ENCODE data around the gene NYAP2. TPM values are rescaled to one million over a fixed set of nuclear protein-coding genes. Genes with fewer than 3 reads are reported as not detected.
A peak's percentile ranks its signal among the peaks of the same experiment; 100 is the strongest.

Gene NYAP2
- total RNA-seq, 2 donors from 2014 or later, result 0.05 TPM; not detected in 1

DNA sequence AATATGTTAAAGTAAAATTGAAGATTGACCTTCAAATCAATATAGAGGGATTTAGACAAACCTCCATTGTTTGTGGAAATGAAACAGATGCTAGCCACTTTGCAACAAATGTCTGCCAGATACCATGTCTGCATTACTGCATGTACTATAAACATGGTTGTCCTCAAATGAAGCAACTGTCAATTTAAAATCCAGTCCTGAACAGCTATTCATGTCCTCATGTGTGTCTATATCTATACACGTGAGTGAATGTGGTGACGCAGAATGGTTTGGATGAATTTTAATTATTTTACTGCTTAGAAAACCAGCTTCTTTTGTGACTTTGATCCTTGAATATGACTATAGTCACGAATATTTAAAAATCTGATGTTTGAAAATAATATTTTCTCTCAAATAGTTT lies 71.5 kb downstream of the NYAP2 start:
- Mint-ChIP-seq H3K4me1 (ENCODE audit: low read depth) (no peaks in the 10 kb centered on the region), H3K36me3 (ENCODE audit: insufficient read depth in 2 of 2) (no peaks in the 10 kb centered on the region), H3K9me3 (peaks cover 0 to 2% of the 10 kb centered on the region in 2 donors), H3K27ac (no peak overlapping the region), H3K4me3 (no peak overlapping the region), H3K27me3 (ENCODE audit: low read depth) (no peaks in the 10 kb centered on the region)
- ATAC-seq (replicated peaks in 1 of 2), result no peak
- no peak for DNase-seq

DNA sequence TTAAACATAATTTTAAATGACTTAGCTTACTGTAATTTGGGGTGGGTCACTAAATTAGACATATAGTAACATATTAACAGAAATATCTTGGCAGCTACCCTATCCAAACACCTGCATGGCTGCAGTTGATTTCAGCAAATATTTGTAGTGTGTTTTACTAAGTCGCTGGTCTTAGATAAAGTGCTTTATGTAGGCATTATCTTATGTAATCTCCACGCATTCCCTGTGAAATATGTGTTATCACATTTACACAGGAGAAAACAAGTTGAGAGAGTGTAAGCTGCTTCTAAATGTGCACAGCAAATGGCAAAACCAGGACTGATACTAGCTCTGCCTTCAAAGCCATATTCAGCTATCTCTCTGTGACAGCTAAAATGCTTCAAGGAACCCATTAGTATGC lies 72.0 kb downstream of the NYAP2 start:
- DNase-seq, result no peak
- H3K4me3 Mint-ChIP-seq, result no peak overlapping the region
- peaks cover 0 to 2% of the 10 kb centered on the region in 2 donors for H3K9me3 Mint-ChIP-seq
- H3K27me3 Mint-ChIP-seq (ENCODE audit: low read depth), result no peaks in the 10 kb centered on the region
- no peaks in the 10 kb centered on the region for H3K4me1 Mint-ChIP-seq (ENCODE audit: low read depth)
- no peaks in the 10 kb centered on the region for H3K36me3 Mint-ChIP-seq (ENCODE audit: insufficient read depth in 2 of 2)
- H3K27ac Mint-ChIP-seq, result no peak overlapping the region
- no peak for ATAC-seq (replicated peaks in 1 of 2)

DNA sequence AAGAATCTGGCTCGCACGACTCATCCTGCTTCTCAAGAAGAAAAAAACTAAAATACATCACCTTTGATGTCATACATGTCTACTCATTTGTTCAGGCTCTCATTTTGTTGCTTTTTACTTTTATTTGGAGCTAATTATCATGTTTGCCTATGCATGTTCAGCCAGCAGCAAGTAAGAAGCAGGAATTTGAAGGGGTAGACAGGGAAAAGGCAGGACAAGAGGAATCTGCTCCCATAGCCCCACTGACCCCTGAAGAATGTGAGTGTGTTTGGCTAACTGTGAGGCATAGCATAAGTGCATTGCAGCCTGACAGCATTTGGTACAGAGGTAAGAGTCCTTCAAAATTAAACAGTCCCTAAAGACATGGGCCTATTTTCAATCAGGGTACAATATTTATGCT lies 72.7 kb downstream of the NYAP2 start:
- no peak for DNase-seq
- Mint-ChIP-seq H3K4me1 (ENCODE audit: low read depth) (no peaks in the 10 kb centered on the region), H3K27ac (no peak overlapping the region), H3K4me3 (no peak overlapping the region), H3K9me3 (peaks cover 0 to 2% of the 10 kb centered on the region in 2 donors), H3K27me3 (ENCODE audit: low read depth) (no peaks in the 10 kb centered on the region), H3K36me3 (ENCODE audit: insufficient read depth in 2 of 2) (no peaks in the 10 kb centered on the region)
- no peak for ATAC-seq (replicated peaks in 1 of 2)

- Mint-ChIP-seq H3K4me3 (no peak overlapping the region), H3K27me3 (ENCODE audit: low read depth) (peaks cover 12% of the 10 kb centered on the region), H3K4me1 (ENCODE audit: low read depth) (no peaks in the 10 kb centered on the region), H3K9me3 (no peaks in the 10 kb centered on the region), H3K36me3 (ENCODE audit: insufficient read depth in 2 of 2) (no peaks in the 10 kb centered on the region), H3K27ac (no peak overlapping the region)
- DNase-seq, result no peak
- no peak for ATAC-seq (replicated peaks in 1 of 2)
Observed at GRCh38 chr2:225479386-225479785, 79.9 kb downstream of the NYAP2 start.

- H3K27me3 Mint-ChIP-seq (ENCODE audit: low read depth), result peaks cover 6% of the 10 kb centered on the region
- no peak for DNase-seq
- H3K27ac Mint-ChIP-seq, result no peak overlapping the region
- no peak overlapping the region for H3K4me3 Mint-ChIP-seq
- peak in 1 of 2 donors; percentile 62 for ATAC-seq (replicated peaks in 1 of 2)
- peaks cover 0 to 2% of the 10 kb centered on the region in 2 donors for H3K36me3 Mint-ChIP-seq (ENCODE audit: insufficient read depth in 2 of 2)
- H3K4me1 Mint-ChIP-seq (ENCODE audit: low read depth), result no peaks in the 10 kb centered on the region
- no peaks in the 10 kb centered on the region for H3K9me3 Mint-ChIP-seq
Observed at GRCh38 chr2:225484751-225485150, 85.2 kb downstream of the NYAP2 start.

DNA sequence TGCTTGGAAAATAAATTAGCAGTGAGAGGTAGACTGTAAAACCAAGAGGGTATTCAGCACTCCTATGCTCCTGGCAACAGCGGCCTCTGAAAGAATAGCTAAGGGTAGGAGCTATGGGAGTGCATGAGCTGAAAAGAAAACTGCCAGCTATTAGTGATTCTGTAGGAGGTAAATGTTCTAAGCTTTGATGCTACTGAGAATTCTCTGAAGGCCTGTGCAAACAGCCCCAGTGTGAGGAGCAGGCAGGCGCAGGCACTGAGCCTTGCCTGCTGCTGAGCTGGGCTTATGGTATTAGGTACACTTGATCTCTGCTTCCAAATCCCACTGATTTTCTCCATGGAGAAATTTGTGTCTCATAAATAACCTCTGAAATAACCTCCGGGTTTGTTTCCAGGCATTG lies 86.7 kb downstream of the NYAP2 start:
- DNase-seq (no peak), ATAC-seq (replicated peaks in 1 of 2) (no peak)
- H3K9me3 Mint-ChIP-seq, result no peaks in the 10 kb centered on the region
- peaks cover 0 to 2% of the 10 kb centered on the region in 2 donors for H3K36me3 Mint-ChIP-seq (ENCODE audit: insufficient read depth in 2 of 2)
- no peaks in the 10 kb centered on the region for H3K4me1 Mint-ChIP-seq (ENCODE audit: low read depth)
- H3K4me3 Mint-ChIP-seq, result no peak overlapping the region
- H3K27me3 Mint-ChIP-seq (ENCODE audit: low read depth), result no peaks in the 10 kb centered on the region
- no peak overlapping the region for H3K27ac Mint-ChIP-seq

DNA sequence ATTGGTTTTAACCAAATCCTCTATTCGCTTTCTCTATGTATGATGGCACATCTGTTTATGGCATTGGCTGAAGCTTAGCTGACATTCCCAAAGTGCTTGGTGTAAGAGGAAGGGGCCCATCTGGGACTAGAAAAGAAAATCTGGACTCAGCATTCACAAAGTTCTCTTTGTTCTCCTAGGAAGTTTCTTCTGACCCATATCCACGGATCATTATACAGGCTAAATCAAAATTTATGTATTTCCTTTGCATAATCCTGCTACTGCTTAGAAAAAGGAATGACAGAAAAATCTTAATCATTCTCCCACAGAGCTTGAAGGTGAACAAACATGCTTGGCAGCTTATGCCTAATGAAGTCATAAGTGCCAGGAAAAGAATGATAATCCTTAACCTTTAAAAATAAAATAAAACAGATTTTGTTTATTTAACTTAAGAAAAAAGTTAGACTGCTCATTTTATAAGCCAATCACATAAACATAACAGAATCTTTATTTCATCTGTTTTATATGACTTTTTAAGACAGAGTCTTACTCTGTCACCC lies 88.4 kb downstream of the NYAP2 start:
- Mint-ChIP-seq H3K4me1 (ENCODE audit: low read depth) (no peaks in the 10 kb centered on the region), H3K9me3 (no peaks in the 10 kb centered on the region), H3K36me3 (ENCODE audit: insufficient read depth in 2 of 2) (peaks cover 0 to 2% of the 10 kb centered on the region in 2 donors), H3K27me3 (ENCODE audit: low read depth) (no peaks in the 10 kb centered on the region), H3K4me3 (no peak overlapping the region), H3K27ac (no peak overlapping the region)
- DNase-seq (no peak), ATAC-seq (replicated peaks in 1 of 2) (no peak)

GRCh38 chr2:225488743-225489142 lies 89.2 kb downstream of the NYAP2 start:
- ATAC-seq (replicated peaks in 1 of 2) (no peak), DNase-seq (no peak)
- Mint-ChIP-seq H3K4me1 (ENCODE audit: low read depth) (no peaks in the 10 kb centered on the region), H3K27me3 (ENCODE audit: low read depth) (no peaks in the 10 kb centered on the region), H3K27ac (no peak overlapping the region), H3K9me3 (no peaks in the 10 kb centered on the region), H3K4me3 (no peak overlapping the region), H3K36me3 (ENCODE audit: insufficient read depth in 2 of 2) (peaks cover 0 to 2% of the 10 kb centered on the region in 2 donors)

- Mint-ChIP-seq H3K9me3 (no peaks in the 10 kb centered on the region), H3K36me3 (ENCODE audit: insufficient read depth in 2 of 2) (no peaks in the 10 kb centered on the region), H3K4me1 (ENCODE audit: low read depth) (no peaks in the 10 kb centered on the region), H3K4me3 (no peak overlapping the region), H3K27ac (no peak overlapping the region), H3K27me3 (ENCODE audit: low read depth) (peaks cover under 1% of the 10 kb centered on the region)
- DNase-seq (no peak), ATAC-seq (replicated peaks in 1 of 2) (no peak)
Observed at GRCh38 chr2:225493420-225494099, 94.0 kb downstream of the NYAP2 start.

GRCh38 chr2:225494100-225494459 lies 94.6 kb downstream of the NYAP2 start:
- H3K9me3 Mint-ChIP-seq, result no peaks in the 10 kb centered on the region
- ATAC-seq (replicated peaks in 1 of 2) (peak in 1 of 2 donors; percentile 58), DNase-seq (no peak)
- H3K36me3 Mint-ChIP-seq (ENCODE audit: insufficient read depth in 2 of 2), result no peaks in the 10 kb centered on the region
- H3K27ac Mint-ChIP-seq, result no peak overlapping the region
- no peaks in the 10 kb centered on the region for H3K4me1 Mint-ChIP-seq (ENCODE audit: low read depth)
- H3K4me3 Mint-ChIP-seq, result no peak overlapping the region
- H3K27me3 Mint-ChIP-seq (ENCODE audit: low read depth), result peaks cover 5% of the 10 kb centered on the region

DNA sequence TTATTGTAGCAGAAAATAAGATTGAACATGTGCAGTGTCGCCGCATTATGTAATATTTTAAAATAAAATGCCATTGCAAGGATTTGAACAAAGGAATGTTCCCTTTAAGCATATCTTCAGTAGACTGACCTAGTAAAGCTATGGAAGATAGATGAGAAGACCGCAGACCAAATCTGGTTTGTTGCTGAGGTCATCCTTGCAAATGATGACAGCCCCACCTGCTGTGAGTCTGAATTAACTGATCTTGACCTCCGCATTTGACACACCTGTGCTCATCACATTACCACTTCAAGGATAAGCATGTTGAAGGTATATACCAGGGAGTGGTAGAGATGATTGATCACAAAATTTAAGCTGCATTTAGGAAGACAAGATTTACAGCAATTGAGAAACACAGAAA lies 96.2 kb downstream of the NYAP2 start:
- no peaks in the 10 kb centered on the region for H3K4me1 Mint-ChIP-seq (ENCODE audit: low read depth)
- H3K36me3 Mint-ChIP-seq (ENCODE audit: insufficient read depth in 2 of 2), result no peaks in the 10 kb centered on the region
- DNase-seq, result no peak
- H3K27ac Mint-ChIP-seq, result no peak overlapping the region
- peaks cover 6% of the 10 kb centered on the region for H3K27me3 Mint-ChIP-seq (ENCODE audit: low read depth)
- H3K9me3 Mint-ChIP-seq, result no peaks in the 10 kb centered on the region
- ATAC-seq (replicated peaks in 1 of 2), result no peak
- no peak overlapping the region for H3K4me3 Mint-ChIP-seq

GRCh38 chr2:225496568-225496967 lies 97.1 kb downstream of the NYAP2 start:
- ATAC-seq (replicated peaks in 1 of 2), result no peak
- no peak for DNase-seq
- Mint-ChIP-seq H3K4me1 (ENCODE audit: low read depth) (no peaks in the 10 kb centered on the region), H3K27ac (no peak overlapping the region), H3K9me3 (no peaks in the 10 kb centered on the region), H3K4me3 (no peak overlapping the region), H3K27me3 (ENCODE audit: low read depth) (peaks cover 6% of the 10 kb centered on the region), H3K36me3 (ENCODE audit: insufficient read depth in 2 of 2) (no peaks in the 10 kb centered on the region)

DNA sequence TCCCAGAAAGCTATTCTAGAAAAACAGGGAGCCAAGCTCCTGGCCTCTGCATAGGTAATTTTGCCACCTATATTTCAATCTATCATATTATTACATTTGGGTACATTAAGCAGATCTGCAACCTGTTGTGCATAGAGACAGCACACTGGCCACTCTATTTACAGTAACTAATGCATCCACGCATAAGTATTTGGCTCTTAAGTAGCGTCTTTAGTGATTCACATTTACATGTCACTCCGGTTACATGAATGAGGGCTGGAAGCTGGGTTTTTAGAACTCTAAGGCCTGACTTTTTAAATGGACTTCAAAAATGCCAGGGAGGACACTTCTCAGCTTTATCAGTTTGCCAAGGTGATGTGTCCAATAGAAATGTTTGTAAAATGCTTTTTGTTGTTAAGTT lies 97.7 kb downstream of the NYAP2 start:
- H3K9me3 Mint-ChIP-seq, result no peaks in the 10 kb centered on the region
- ATAC-seq (replicated peaks in 1 of 2), result no peak

DNA sequence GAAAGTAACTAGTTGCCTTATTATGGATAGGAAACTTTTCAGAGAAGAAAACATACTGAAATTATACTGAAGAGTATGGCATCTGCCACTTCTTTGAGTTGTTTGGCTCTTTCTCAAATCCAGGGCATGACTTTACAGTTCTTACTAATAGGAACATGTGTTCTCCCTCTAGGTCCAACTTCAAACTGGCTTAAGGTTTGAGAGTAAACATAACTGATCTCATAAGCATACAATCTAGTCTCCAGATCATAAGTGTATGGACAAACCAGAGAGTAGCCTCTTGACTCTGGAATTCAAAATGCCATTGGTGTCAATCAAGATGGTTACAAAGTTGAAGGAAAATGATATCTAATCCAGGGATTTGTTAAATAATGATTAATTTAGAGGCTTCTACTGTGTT lies 101.5 kb downstream of the NYAP2 start:
- H3K27me3 Mint-ChIP-seq (ENCODE audit: low read depth), result peaks cover 16% of the 10 kb centered on the region
- no peak overlapping the region for H3K27ac Mint-ChIP-seq
- H3K36me3 Mint-ChIP-seq (ENCODE audit: insufficient read depth in 2 of 2), result no peaks in the 10 kb centered on the region
- no peak for DNase-seq
- no peak for ATAC-seq (replicated peaks in 1 of 2)
- no peak overlapping the region for H3K4me3 Mint-ChIP-seq
- no peaks in the 10 kb centered on the region for H3K4me1 Mint-ChIP-seq (ENCODE audit: low read depth)
- H3K9me3 Mint-ChIP-seq, result no peaks in the 10 kb centered on the region

More for the DNA sequence above, 97.7 kb downstream of the NYAP2 start:
- Mint-ChIP-seq H3K27ac (no peak overlapping the region), H3K4me1 (ENCODE audit: low read depth) (no peaks in the 10 kb centered on the region), H3K4me3 (no peak overlapping the region), H3K27me3 (ENCODE audit: low read depth) (peaks cover 10% of the 10 kb centered on the region), H3K36me3 (ENCODE audit: insufficient read depth in 2 of 2) (no peaks in the 10 kb centered on the region)
- DNase-seq, result no peak
